IMR-90 (cell line): ENCODE data around the gene TCF7L2. TPM values are rescaled to one million over a fixed set of nuclear protein-coding genes. Genes with fewer than 3 reads are reported as not detected.
A peak's percentile ranks its signal among the peaks of the same experiment; 100 is the strongest.

Experiments
- ATAC-seq: fragments of 200-7000 bp; cut with Tn5 transposase; 2 replicates; pipeline ENCODE4 v1.9.1; 2020; ENCODE audit warnings: low read depth, mild to moderate bottlenecking, moderate library complexity
- BruUV-seq: library from RNA; stranded (reverse); fragments of 400-500 nt; replicated peaks from 2 replicates; lab custom pipeline; 2021; lab: Mats Ljungman, UMichigan
- CTCF ChIA-PET: fragments of 300-600 bp; formaldehyde crosslinking; extraction: SDS; loops from one replicate; lab custom pipeline; 2021; ENCODE audit warnings: antibody characterized with exemption; lab: Yijun Ruan, JAX
- POLR2A ChIA-PET: fragments of 300-600 bp; sonication (Branson Sonifier 250); formaldehyde crosslinking; loops from one replicate; lab custom pipeline; 2022; ENCODE audit warnings: antibody characterized with exemption; ENCODE audit not compliant: unreplicated experiment; lab: Charles Lee
- DNase-seq: peaks from one replicate; pipeline ENCODE4 v3.0.0; 2013
- H2AFZ ChIP-seq: replicated peaks from 2 replicates; pipeline ENCODE3; 2013; ENCODE audit warnings: low read length, mild to moderate bottlenecking; ENCODE audit not compliant: poor library complexity
- H2AK5ac ChIP-seq: 2 replicates; pipeline ENCODE4 v1.6.1; 2013; ENCODE audit warnings: low read depth, low read length, inconsistent platforms
- H2AK9ac ChIP-seq: replicated peaks from 2 replicates; pipeline ENCODE3; 2013; ENCODE audit warnings: mild to moderate bottlenecking, low read depth, low read length, moderate library complexity; ENCODE audit not compliant: poor library complexity
- H2BK120ac ChIP-seq: 2 replicates; pipeline ENCODE4 v1.6.1; 2013; ENCODE audit warnings: low read depth, low read length, inconsistent platforms
- H2BK15ac ChIP-seq: 3 replicates; pipeline ENCODE4 v1.6.1; 2013; ENCODE audit warnings: low read depth, low read length, inconsistent platforms
- H2BK20ac ChIP-seq: 2 replicates; pipeline ENCODE4 v1.6.1; 2013; ENCODE audit warnings: low read depth, mild to moderate bottlenecking, inconsistent platforms, low read length, moderate library complexity
- H2BK5ac ChIP-seq: 2 replicates; pipeline ENCODE4 v1.6.1; 2013; ENCODE audit warnings: mild to moderate bottlenecking, low read depth, low read length, inconsistent platforms; ENCODE audit not compliant: poor library complexity, severe bottlenecking
- H3K14ac ChIP-seq: replicated peaks from 2 replicates; pipeline ENCODE4 v1.6.1; 2013; ENCODE audit warnings: low read depth, low read length, inconsistent platforms
- H3K18ac ChIP-seq: 2 replicates; pipeline ENCODE4 v1.6.1; 2013; ENCODE audit warnings: low read depth, low read length, control low read depth
- H3K23ac ChIP-seq: 2 replicates; pipeline ENCODE4 v1.6.1; 2013; ENCODE audit warnings: low read depth, low read length, inconsistent platforms
- H3K27ac ChIP-seq: 2 replicates; pipeline ENCODE4 v1.5.1; 2013; ENCODE audit warnings: mild to moderate bottlenecking, control low read depth, low read length; ENCODE audit not compliant: insufficient read depth
- H3K27me3 ChIP-seq: 2 replicates; pipeline ENCODE4 v1.6.1; 2013; ENCODE audit warnings: low read length; ENCODE audit not compliant: control insufficient read depth, insufficient read depth
- H3K36me3 ChIP-seq: 2 replicates; pipeline ENCODE4 v1.6.1; 2013; ENCODE audit warnings: low read length, mixed read lengths; ENCODE audit not compliant: control insufficient read depth, insufficient read depth
- H3K4ac ChIP-seq: 2 replicates; pipeline ENCODE4 v1.6.1; 2013; ENCODE audit warnings: low read depth, low read length, inconsistent platforms
- H3K4me1 ChIP-seq: 2 replicates; pipeline ENCODE4 v1.6.1; 2013; ENCODE audit warnings: low read length, mixed read lengths; ENCODE audit not compliant: control insufficient read depth, insufficient read depth
- H3K4me2 ChIP-seq: 2 replicates; pipeline ENCODE4 v1.6.1; 2013; ENCODE audit warnings: low read depth, mild to moderate bottlenecking, control low read depth, low read length, moderate library complexity
- H3K4me3 ChIP-seq: 2 replicates; pipeline ENCODE4 v1.5.1; 2013; ENCODE audit warnings: low read depth, mild to moderate bottlenecking, control low read depth, low read length, moderate library complexity; ENCODE audit not compliant: insufficient read depth
- H3K56ac ChIP-seq: 2 replicates; pipeline ENCODE4 v1.6.1; 2013; ENCODE audit warnings: low read length, inconsistent platforms; ENCODE audit not compliant: insufficient read depth; ENCODE audit errors: extremely low read depth
- H3K79me1 ChIP-seq, 2 experiments: 2 replicates each; pipeline ENCODE4 v1.6.1; 2013; ENCODE audit warnings: low read length in 2 of 2, inconsistent platforms in 1 of 2, low read depth in 1 of 2
- H3K9ac ChIP-seq: 2 replicates; pipeline ENCODE4 v1.6.1; 2013; ENCODE audit warnings: low read depth, low read length, control low read depth
- H3K9me1 ChIP-seq: 2 replicates; pipeline ENCODE4 v1.6.1; 2013; ENCODE audit warnings: low read length, inconsistent platforms; ENCODE audit not compliant: insufficient read depth
- H3K9me3 ChIP-seq: 2 replicates; pipeline ENCODE4 v1.6.1; 2013; ENCODE audit warnings: low read length; ENCODE audit not compliant: control insufficient read depth, insufficient read depth
- H4K20me1 ChIP-seq: 2 replicates; pipeline ENCODE4 v1.6.1; 2013; ENCODE audit warnings: low read length, inconsistent platforms; ENCODE audit not compliant: insufficient read depth
- H4K5ac ChIP-seq: 2 replicates; pipeline ENCODE4 v1.6.1; 2013; ENCODE audit warnings: mild to moderate bottlenecking, low read depth, low read length, control low read depth
- H4K8ac ChIP-seq, 2 experiments: 2 replicates each; pipeline ENCODE4 v1.6.1; 2013; ENCODE audit warnings: low read depth in 2 of 2, low read length in 2 of 2, control low read depth in 1 of 2, inconsistent platforms in 1 of 2
- H4K91ac ChIP-seq: 2 replicates; pipeline ENCODE4 v1.6.1; 2013; ENCODE audit warnings: low read depth, low read length, inconsistent platforms; ENCODE audit not compliant: insufficient read depth
- BHLHE40 ChIP-seq: fragments of 150-350 bp; IDR thresholded peaks from 2 replicates; pipeline ENCODE4 v1.6.1; 2016; ENCODE audit warnings: mild to moderate bottlenecking, low read depth, low read length
- CEBPB ChIP-seq: IDR thresholded peaks from 2 replicates; pipeline ENCODE4 v1.6.1; 2012; ENCODE audit warnings: low read depth, low read length, improper control_type of control experiment
- CHD1 ChIP-seq: IDR thresholded peaks from 2 replicates; pipeline ENCODE4 v1.6.1; 2012; ENCODE audit warnings: low read depth, low read length, improper control_type of control experiment
- FOS ChIP-seq: fragments of 150-350 bp; IDR thresholded peaks from 2 replicates; pipeline ENCODE4 v1.6.1; 2016; ENCODE audit warnings: low read depth, low read length
- MAFK ChIP-seq: IDR thresholded peaks from 2 replicates; pipeline ENCODE4 v1.6.1; 2012; ENCODE audit warnings: low read depth, low read length, improper control_type of control experiment
- MAZ ChIP-seq: IDR thresholded peaks from 2 replicates; pipeline ENCODE4 v1.6.1; 2012; ENCODE audit warnings: low read depth, mild to moderate bottlenecking, low read length, improper control_type of control experiment, moderate library complexity, borderline replicate concordance
- MXI1 ChIP-seq: IDR thresholded peaks from 2 replicates; pipeline ENCODE4 v1.6.1; 2012; ENCODE audit warnings: low read depth, mild to moderate bottlenecking, low read length, moderate library complexity, borderline replicate concordance
- NFE2L2 ChIP-seq: fragments of 150-350 bp; IDR thresholded peaks from 2 replicates; pipeline ENCODE4 v1.6.1; 2016; ENCODE audit warnings: low read depth, mild to moderate bottlenecking, low read length
- POLR2A ChIP-seq: IDR thresholded peaks from 2 replicates; pipeline ENCODE4 v1.6.1; 2012; ENCODE audit warnings: mild to moderate bottlenecking, low read depth, low read length
- RAD21 ChIP-seq: IDR thresholded peaks from 2 replicates; pipeline ENCODE4 v1.6.1; 2012; ENCODE audit warnings: low read length, improper control_type of control experiment
- RCOR1 ChIP-seq: IDR thresholded peaks from 2 replicates; pipeline ENCODE4 v1.6.1; 2012; ENCODE audit warnings: mild to moderate bottlenecking, low read length, improper control_type of control experiment; ENCODE audit not compliant: insufficient replicate concordance
- RFX5 ChIP-seq: IDR thresholded peaks from 2 replicates; pipeline ENCODE4 v1.8.0; 2012; ENCODE audit warnings: low read depth, mild to moderate bottlenecking, low read length, moderate library complexity
- SMC3 ChIP-seq: fragments of 150-350 bp; IDR thresholded peaks from 2 replicates; pipeline ENCODE4 v1.6.1; 2016; ENCODE audit warnings: low read depth, mild to moderate bottlenecking, antibody characterized with exemption, low read length, moderate library complexity
- WGBS, 2 experiments: methylation state at CpG; one replicate each; pipeline versions ENCODE4 v1.1.5 to v1.1.7; 2013; ENCODE audit warnings: missing lambda C conversion rate in 2 of 2; ENCODE audit not compliant: insufficient read length in 1 of 2; ENCODE audit errors: extremely low coverage in 2 of 2; 5-methylcytosine and 5-hydroxymethylcytosine counted together
- dilution Hi-C: fragments of 300-500 bp; cut with HindIII; formaldehyde crosslinking; loops from one replicate; pipeline ENCODE4 v1.14.3; 2018; ENCODE audit warnings: low sequenced_read_pairs; ENCODE audit not compliant: unreplicated experiment
- in situ Hi-C: fragments of 300-500 bp; cut with MboI; formaldehyde crosslinking; loops from 3 replicates; pipeline ENCODE4 v1.14.3; 2019; ENCODE audit warnings: low sequenced_read_pairs, inconsistent platforms, mixed read lengths
- intact Hi-C: fragments of 100-400 bp; cut with micrococcal nuclease; formaldehyde crosslinking; loops from 2 replicates; pipeline ENCODE4 v1.10.0; 2022
- polyA plus RNA-seq, 3 experiments: library from polyadenylated mRNA; depleted of rRNA; stranded (reverse); fragments of >200 nt; gene quantifications; 2 replicates each; pipeline ENCODE4 v1.2.3, GENCODE V29; 2012; ENCODE audit warnings: low replicate concordance in 1 of 3
- total RNA-seq: library from RNA; depleted of rRNA; stranded (reverse); fragments of >200 nt; gene quantifications from 2 replicates; pipeline ENCODE4 v1.2.3, GENCODE V29; 2012
- TF ChIP-seq, protein P1 (sequence below): conservative IDR thresholded peaks from 2 replicates; pipeline ENCODE4 v1.5.1; 2012; ENCODE audit warnings: mild to moderate bottlenecking, low read depth, low read length, improper control_type of control experiment
- TF ChIP-seq, protein P2 (sequence below): fragments of 150-350 bp; IDR thresholded peaks from 2 replicates; pipeline ENCODE4 v1.6.1; 2016; ENCODE audit warnings: low read depth, mild to moderate bottlenecking, low read length, moderate library complexity, borderline replicate concordance
- TF ChIP-seq, protein P3 (sequence below): fragments of 150-350 bp; IDR thresholded peaks from 2 replicates; pipeline ENCODE4 v1.6.1; 2017; ENCODE audit warnings: mild to moderate bottlenecking, antibody characterized with exemption, low read length, low read depth

TCF7L2 gene
- total and polyA plus RNA-seq, 2 of the 4 experiments (the other 2 are of a cell fraction): 1.3 to 12.2 TPM

DNA sequence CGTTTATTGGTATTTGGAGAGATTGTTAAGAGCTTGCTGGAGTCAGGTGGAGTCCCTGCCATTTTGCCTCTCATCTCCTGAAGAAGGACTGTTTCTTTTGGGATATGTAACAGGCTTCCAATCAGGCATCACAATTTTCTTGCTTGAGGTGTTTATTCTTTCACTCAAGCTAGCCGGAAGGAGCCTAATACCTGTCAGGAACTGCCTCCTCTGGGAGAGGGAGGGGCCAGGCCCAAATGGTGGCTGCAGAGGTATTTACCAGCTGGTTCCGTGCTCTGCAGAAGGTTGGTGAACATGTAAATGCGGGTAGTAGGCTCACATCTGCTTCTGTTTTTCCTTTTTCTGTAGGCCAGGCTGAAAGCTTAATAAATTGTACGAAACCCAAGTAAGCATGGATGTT, 114.0 kb downstream of the TCF7L2 start:
- no TSS peak for BruUV-seq
- no peak overlapping the region for H2AK9ac ChIP-seq
- H3K27me3 ChIP-seq: no peaks in the 10 kb centered on the region
- intact Hi-C loops: no loop called here
- no peak overlapping the region for H2BK5ac ChIP-seq
- no peak overlapping the region for H2BK120ac ChIP-seq
- CTCF ChIA-PET: interaction anchor here (0.7 kb wide), 1 partner anchor 10 kb away, joined by 5 read pairs; no protein-coding TSS in a partner anchor
- TF ChIP-seq, protein P1, sequence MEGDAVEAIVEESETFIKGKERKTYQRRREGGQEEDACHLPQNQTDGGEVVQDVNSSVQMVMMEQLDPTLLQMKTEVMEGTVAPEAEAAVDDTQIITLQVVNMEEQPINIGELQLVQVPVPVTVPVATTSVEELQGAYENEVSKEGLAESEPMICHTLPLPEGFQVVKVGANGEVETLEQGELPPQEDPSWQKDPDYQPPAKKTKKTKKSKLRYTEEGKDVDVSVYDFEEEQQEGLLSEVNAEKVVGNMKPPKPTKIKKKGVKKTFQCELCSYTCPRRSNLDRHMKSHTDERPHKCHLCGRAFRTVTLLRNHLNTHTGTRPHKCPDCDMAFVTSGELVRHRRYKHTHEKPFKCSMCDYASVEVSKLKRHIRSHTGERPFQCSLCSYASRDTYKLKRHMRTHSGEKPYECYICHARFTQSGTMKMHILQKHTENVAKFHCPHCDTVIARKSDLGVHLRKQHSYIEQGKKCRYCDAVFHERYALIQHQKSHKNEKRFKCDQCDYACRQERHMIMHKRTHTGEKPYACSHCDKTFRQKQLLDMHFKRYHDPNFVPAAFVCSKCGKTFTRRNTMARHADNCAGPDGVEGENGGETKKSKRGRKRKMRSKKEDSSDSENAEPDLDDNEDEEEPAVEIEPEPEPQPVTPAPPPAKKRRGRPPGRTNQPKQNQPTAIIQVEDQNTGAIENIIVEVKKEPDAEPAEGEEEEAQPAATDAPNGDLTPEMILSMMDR: no peak
- TF ChIP-seq RAD21: no peak
- TF ChIP-seq POLR2A: no peak
- TF ChIP-seq BHLHE40: no peak
- TF ChIP-seq CEBPB: no peak
- TF ChIP-seq, protein P2, sequence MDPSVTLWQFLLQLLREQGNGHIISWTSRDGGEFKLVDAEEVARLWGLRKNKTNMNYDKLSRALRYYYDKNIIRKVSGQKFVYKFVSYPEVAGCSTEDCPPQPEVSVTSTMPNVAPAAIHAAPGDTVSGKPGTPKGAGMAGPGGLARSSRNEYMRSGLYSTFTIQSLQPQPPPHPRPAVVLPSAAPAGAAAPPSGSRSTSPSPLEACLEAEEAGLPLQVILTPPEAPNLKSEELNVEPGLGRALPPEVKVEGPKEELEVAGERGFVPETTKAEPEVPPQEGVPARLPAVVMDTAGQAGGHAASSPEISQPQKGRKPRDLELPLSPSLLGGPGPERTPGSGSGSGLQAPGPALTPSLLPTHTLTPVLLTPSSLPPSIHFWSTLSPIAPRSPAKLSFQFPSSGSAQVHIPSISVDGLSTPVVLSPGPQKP: no peak
- no peak for TF ChIP-seq SMC3
- no peak for TF ChIP-seq FOS
- TF ChIP-seq NFE2L2: no peak
- no peak for TF ChIP-seq MAFK
- TF ChIP-seq CHD1: no peak
- no peak for TF ChIP-seq MAZ
- TF ChIP-seq RCOR1: no peak
- TF ChIP-seq, protein P3, sequence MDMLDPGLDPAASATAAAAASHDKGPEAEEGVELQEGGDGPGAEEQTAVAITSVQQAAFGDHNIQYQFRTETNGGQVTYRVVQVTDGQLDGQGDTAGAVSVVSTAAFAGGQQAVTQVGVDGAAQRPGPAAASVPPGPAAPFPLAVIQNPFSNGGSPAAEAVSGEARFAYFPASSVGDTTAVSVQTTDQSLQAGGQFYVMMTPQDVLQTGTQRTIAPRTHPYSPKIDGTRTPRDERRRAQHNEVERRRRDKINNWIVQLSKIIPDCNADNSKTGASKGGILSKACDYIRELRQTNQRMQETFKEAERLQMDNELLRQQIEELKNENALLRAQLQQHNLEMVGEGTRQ: no peak
- no peak for TF ChIP-seq MXI1
- no peak for TF ChIP-seq RFX5
- H3K56ac ChIP-seq: no peak overlapping the region
- H4K5ac ChIP-seq: no peak overlapping the region
- WGBS, 2 experiments: no CpG with 5 or more reads among the region's 5 CpGs
- peaks cover 3% of the 10 kb centered on the region for H3K36me3 ChIP-seq
- dilution Hi-C loops: no loop called here
- H3K23ac ChIP-seq: peak overlapping the region; percentile 39
- no peak overlapping the region for H3K4me2 ChIP-seq
- no peaks in the 10 kb centered on the region for H3K9me3 ChIP-seq
- H4K91ac ChIP-seq: peak overlapping the region; percentile 4; the same call in 1 of the 2 replicates
- no peak overlapping the region for H3K27ac ChIP-seq
- no peak overlapping the region for H2BK15ac ChIP-seq
- H3K14ac ChIP-seq: no peak overlapping the region; the same call in 1 of the 2 replicates
- no peak for DNase-seq
- peaks cover 41 to 73% of the 10 kb centered on the region in 2 experiments for H3K79me1 ChIP-seq
- 0 out of 2 replicates have a peak overlapping the region, but pooled peaks have one; percentile 32 for H2BK20ac ChIP-seq
- POLR2A ChIA-PET: no interaction called here
- ATAC-seq: no peak
- in situ Hi-C loops: no loop called here
- no peak overlapping the region for H2AFZ ChIP-seq
- H3K9me1 ChIP-seq: peaks cover 18% of the 10 kb centered on the region
- peaks cover 19% of the 10 kb centered on the region for H3K4me1 ChIP-seq
- H3K4ac ChIP-seq: peak overlapping the region; percentile 48; the same call in 1 of the 2 replicates
- no peak overlapping the region for H4K8ac ChIP-seq
- no peak overlapping the region for H3K9ac ChIP-seq
- H3K18ac ChIP-seq: no peak overlapping the region
- no peak overlapping the region for H3K4me3 ChIP-seq
- 0 out of 2 replicates have a peak overlapping the region, but pooled peaks have one; percentile 77 for H2AK5ac ChIP-seq
- H4K20me1 ChIP-seq: peaks cover 3% of the 10 kb centered on the region; the same call in 1 of the 2 replicates
